Right renal cortex interstitium (tissue), 3 donors: ENCODE measurements around the gene NAV2. TPM values are rescaled to one million over a fixed set of nuclear protein-coding genes. Genes with fewer than 3 reads are reported as not detected.

Experiments
- DNase-seq, 3 donors: peaks; one replicate each; pipeline ENCODE4 v3.0.0-alpha.2; 2013; ENCODE audit warnings: low read depth in 3 of 3, low spot score in 2 of 3
- polyA plus RNA-seq, 3 donors: library from polyadenylated mRNA; unstranded; fragments of 120-200 nt; gene quantifications; one replicate each; pipeline ENCODE4 v1.2.1, GENCODE V29; 2013; ENCODE audit not compliant: insufficient read length in 3 of 3

Gene NAV2
- polyA plus RNA-seq, 3 donors: 32.9 to 38.0 (median 34.6) TPM

GRCh38 chr11:19714387-19715363 is 2.0 kb downstream of the NAV2 start:
- no peak for DNase-seq

- DNase-seq: no peak
Observed at GRCh38 chr11:19715373-19715772, 2.7 kb downstream of the NAV2 start.

GRCh38 chr11:19718051-19718450 is 5.4 kb downstream of the NAV2 start:
- DNase-seq: no peak

GRCh38 chr11:19718951-19719350 is 6.3 kb downstream of the NAV2 start:
- DNase-seq: no peak

GRCh38 chr11:19719960-19720359 is 7.3 kb downstream of the NAV2 start:
- no peak for DNase-seq

- DNase-seq: no peak
Observed at GRCh38 chr11:19721176-19721575, 8.5 kb downstream of the NAV2 start.

- no peak for DNase-seq
Observed at GRCh38 chr11:19722702-19723101, 10.1 kb downstream of the NAV2 start.

GRCh38 chr11:19723572-19724342 is 11.1 kb downstream of the NAV2 start:
- no peak for DNase-seq

- DNase-seq: no peak
Observed at GRCh38 chr11:19724765-19725164, 12.1 kb downstream of the NAV2 start.

GRCh38 chr11:19725379-19726079 is 12.9 kb downstream of the NAV2 start:
- no peak for DNase-seq

GRCh38 chr11:19727246-19727645 is 14.6 kb downstream of the NAV2 start:
- no peak for DNase-seq

GRCh38 chr11:19728436-19728835 is 15.8 kb downstream of the NAV2 start:
- DNase-seq: no peak

GRCh38 chr11:19729141-19729540 is 16.5 kb downstream of the NAV2 start:
- no peak for DNase-seq

- no peak for DNase-seq
Observed at GRCh38 chr11:19730373-19730772, 17.7 kb downstream of the NAV2 start.

- DNase-seq: no peak
Observed at GRCh38 chr11:19734171-19734570, 21.5 kb downstream of the NAV2 start.

GRCh38 chr11:19735157-19735908 is 22.7 kb downstream of the NAV2 start:
- no peak for DNase-seq

- no peak for DNase-seq
Observed at GRCh38 chr11:19735909-19736498, 23.4 kb downstream of the NAV2 start.

GRCh38 chr11:19736831-19737230 is 24.2 kb downstream of the NAV2 start:
- no peak for DNase-seq

- no peak for DNase-seq
Observed at GRCh38 chr11:19737575-19737974, 24.9 kb downstream of the NAV2 start.

GRCh38 chr11:19738124-19738523 is 25.5 kb downstream of the NAV2 start:
- no peak for DNase-seq
